GM18499 (cell line): ENCODE measurements around the gene GNLY.
"Not testable (repeated sequence)": the region's sequence is repeated elsewhere in the genome, so short reads cannot be mapped to it uniquely, and the experiment has no call there.

Source experiments
- ATAC-seq: cut with Tn5 transposase; IDR thresholded peaks from one replicate; pipeline ENCODE4 v1.9.1; 2021; ENCODE audit warnings: moderate number of reproducible peaks; ENCODE audit not compliant: insufficient read depth, unreplicated experiment

Gene GNLY

DNA sequence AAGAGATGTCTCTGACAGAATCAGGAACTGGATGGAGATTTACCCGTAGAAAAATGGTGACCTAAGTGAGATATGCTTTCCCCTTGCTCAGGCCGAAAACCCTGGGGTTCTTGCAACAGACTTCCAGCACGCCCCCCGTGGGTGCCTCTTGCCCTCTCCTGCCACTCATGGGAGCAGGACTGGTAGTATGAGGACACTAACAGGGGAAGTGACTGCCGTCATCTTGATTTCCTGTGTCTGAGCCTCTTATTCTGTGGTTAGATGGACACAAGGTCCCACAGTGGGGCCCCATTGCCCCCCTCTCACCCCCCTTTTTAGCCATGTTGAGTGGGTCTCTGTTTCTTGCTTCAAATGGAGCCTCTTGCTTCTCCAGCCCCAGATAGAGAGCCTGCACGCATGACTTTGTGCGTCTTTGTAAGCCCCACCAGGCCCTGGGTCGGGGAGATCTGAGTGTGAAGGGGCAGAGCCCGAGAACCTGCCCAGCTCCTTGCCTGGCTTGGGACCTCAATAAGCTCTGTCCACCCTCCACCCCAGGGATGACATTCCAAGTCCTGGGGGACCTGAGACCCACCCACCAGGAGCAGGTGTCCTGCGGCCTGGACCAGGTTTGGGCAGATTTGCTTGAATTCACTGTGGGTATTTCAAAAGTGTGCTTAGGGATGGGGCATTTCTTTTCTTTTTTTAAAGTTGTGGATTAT is 12.6 kb downstream of the GNLY start:
- no peak for ATAC-seq

DNA sequence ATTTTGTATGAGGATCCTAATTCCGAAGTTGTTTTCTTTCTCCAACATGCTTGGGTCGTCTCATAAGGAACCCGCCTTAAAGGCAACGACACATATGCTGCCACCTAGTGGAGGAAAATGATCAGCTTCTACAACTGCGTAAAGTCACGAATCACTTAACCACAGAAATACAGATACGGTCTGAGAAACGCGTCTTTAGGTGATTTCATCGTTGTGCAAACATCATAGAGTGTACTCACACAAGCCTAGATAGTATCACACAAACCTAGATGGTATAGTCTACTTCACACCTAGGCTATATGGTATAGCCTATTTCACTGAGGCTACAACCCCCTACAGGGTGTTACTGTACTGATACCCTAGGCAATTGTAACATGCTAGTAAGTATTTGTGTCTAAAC is 13.1 kb downstream of the GNLY start:
- ATAC-seq: no peak

- ATAC-seq: no peak
These were observed 14.5 kb downstream of the GNLY start for GRCh38 chr2:85708641-85709040.

DNA sequence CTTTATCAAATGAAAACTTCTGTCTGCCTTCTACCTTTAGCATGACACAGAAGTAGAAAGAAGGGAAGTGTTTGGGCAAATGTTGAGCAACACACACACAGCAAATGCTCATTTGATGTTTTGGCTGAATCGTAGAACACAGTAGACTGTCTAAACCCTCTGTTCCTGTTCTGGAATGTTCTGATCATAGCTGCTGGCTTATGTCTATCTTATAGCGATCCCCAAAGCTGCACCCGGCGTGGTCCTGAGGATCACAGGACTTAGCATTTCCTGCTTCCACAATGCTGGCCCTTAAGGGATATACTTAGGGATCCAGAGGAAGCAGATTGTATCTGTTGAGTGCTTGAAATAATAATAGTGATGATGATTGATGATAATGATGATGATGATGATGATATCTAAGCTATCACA is 15.2 kb downstream of the GNLY start:
- ATAC-seq: no peak

- no peak for ATAC-seq
These were observed 16.8 kb downstream of the GNLY start for GRCh38 chr2:85710687-85711577.

DNA sequence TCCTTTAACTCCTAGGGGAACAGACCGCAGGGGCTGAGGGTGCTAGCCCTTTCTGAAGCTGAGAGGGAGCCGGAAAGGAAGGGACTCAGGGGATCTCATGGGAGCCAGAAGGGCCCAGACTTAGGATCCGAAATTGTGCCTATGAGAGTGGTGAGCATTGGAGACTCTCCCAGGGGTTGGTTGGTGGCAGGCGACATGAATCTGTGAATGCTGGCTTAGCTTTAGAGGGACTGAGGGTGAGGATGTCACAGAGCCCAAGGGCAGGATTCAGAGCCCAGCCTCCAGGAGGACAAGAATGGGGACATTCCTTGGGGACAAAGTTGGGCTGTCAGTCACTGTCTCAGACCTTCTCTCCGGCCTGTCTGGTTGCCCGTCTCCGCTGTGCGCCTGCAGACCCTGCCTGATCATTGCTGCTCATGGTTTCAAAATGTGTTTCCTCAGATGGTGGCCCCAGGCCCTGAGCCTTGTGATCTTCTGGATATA is 17.5 kb downstream of the GNLY start:
- no peak for ATAC-seq

DNA sequence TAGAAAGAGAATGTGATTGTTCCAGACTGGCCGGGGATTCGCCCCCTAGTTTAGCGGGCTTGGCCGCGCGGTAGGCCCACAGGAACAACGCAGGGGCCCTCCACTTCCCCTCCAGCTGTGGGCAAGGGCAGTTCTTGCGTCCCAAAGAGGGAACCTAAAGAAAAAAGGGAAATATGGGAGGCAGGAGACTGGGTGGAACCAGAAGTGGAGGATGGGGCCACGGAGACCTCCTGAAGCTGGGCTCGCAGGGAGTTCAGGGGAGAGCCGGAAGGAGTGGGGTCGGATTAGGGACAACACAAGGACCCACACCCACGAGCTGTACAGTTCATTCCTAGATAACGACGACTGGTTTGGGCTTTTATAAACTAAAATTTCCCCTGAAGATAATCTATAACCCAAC is 18.2 kb downstream of the GNLY start:
- no peak for ATAC-seq

DNA sequence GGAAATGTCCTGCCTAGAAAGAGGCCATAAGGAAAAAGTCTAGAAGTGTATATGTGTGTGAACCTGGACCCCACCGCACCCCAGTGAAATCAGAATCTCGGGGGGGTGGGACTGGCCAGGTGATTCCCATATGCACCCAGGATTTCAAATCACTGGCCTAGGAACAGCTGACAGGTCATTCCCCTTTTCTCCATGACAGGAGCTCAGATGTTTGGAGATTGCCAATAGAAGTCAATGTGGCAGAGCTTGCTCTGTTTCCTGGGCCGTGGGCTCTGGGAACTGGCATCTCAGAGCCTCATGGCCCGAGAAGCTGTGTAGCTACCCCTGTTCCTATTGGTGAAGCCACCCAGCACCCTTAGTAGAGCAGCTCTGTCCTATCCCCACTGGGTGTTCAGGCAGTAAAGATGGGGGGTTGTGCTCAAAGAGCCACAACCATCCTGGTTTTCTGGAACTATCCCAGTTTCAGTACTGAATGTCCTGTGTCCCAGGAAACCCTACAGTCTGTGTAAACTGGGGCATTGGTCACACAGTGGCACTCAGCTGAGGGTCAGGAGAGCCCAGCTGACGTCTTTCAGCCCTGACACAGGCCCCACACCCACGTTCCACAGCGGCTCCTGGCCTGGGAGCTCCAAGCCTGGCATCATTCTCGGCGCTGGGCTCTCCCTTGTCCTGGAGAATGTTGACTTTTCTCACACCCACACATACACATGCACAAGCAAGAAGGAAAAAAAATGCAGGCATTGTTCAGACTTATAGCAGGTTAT is 18.9 kb downstream of the GNLY start:
- ATAC-seq: no peak

GRCh38 chr2:85713836-85714235 is 19.7 kb downstream of the GNLY start:
- no peak for ATAC-seq

DNA sequence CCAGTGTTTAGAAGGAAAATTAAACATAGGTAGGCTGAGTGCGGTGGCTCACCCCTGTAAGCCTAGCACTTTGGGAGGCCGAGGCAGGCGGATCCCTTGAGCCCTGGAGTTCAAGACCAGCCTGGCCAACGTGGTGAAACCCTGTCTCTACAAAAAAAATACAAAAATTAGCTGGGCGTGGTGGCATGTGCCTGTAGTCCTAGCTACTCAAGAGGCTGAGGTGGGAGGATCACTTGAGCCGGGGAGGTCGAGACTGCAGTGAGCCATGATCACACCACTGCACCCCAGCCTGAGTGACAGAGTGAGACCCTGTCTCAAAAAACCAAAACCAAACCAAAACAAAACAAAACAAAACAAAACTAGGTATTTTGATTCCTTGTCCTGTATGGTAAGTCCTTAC is 20.3 kb downstream of the GNLY start:
- not testable (repeated sequence) for ATAC-seq

- no peak for ATAC-seq
These were observed 20.7 kb downstream of the GNLY start for GRCh38 chr2:85714841-85715240.

- ATAC-seq: no peak
These were observed 22.3 kb downstream of the GNLY start for GRCh38 chr2:85716346-85716914.

DNA sequence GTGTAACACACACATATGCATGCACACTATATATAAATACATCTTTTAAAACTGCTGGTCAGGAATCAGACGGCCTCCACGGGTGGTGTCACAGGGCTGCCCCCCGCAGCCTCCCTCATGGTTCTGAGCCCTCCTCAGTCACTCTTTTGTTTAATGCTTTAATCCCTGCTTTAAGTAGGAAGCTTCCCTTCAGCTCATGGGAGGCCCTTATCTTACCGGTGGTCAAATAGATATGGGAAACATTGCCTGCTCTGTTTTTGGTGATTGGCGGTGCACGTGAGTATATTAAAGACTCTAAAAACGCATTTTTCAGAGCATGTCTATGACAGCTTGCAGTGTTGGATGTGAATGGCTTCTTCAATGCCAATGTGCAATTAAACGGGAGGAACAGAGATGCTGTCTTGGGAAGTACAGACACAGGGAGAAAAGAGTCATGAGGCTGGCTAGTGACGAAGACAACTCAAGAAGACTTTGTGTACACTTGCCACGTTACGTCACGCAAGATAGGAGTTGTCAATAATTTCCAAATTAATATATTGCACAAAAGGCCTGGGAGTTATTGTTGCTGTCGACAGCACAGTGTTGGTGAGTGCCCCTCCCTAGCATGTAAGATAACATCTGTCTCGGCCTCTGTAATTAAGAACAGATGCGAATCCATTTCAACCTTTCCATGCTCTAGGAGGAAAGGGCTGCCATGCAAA is 23.3 kb downstream of the GNLY start:
- no peak for ATAC-seq

DNA sequence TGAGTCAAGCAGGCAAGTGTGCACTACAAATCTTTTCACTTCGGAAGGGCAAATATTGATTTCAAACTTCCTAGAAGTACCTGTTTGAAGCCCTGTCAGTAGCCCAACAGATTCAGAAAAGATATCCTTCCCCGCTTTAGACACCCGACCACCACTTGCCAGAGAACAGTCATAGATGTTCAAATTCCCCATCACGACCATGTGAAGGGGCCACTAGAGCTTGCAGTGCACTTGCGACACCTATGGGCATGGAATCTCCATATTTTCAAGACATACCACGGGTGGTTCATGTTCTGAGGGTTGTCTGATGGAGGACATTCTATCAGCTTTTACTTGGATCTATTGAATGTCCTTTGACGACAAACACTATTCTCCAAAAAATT is 23.8 kb downstream of the GNLY start:
- ATAC-seq: no peak

DNA sequence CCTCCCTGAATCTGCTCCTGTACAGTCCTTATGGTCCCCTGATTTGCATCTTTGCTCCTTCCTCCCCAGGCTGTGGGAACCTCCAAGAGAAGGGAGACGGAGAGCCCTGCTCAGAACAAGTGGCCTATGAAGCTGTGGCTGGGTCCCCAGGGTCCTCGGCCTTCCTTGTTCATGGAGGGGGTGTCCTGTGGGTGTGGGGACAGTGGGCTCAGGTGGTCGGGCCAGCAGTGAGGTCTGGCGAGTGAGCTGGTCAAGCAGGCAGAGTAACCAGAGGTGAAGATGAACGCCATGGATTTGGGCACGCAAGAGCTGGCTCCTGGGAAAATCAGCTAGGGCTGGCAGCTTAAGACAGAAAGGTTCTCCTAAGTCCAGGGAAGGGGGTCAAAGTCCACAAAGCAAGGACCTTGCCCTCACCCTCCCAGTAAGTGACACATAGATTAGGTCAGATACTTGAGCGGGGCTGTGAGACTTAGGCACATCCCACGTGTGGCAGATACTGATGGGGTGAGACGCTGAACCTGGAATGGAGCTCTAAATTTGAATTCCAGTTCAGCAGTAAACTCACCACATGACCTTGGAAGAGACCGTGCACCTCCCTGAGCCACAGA is 24.8 kb downstream of the GNLY start:
- no peak for ATAC-seq

GRCh38 chr2:85719609-85720240 is 25.6 kb downstream of the GNLY start:
- ATAC-seq: no peak

DNA sequence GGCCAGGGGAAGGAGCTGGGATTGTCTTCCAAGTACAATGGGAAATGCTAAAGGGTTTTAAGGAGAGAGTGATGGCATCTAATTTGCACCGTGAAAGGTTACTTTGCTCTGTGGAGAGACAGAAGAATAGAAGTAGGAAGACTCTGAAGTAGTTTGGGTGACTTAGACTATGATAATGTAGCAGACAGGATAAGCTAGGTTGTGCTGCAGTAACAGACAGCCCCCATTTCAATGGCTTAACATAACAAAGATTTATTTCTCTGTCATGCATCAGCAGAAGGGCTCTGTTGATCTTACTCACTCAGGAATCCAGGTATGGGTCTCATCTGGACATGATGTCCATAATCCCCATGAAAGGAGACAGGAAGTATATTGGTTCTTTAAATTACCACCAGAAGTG is 26.4 kb downstream of the GNLY start:
- no peak for ATAC-seq

DNA sequence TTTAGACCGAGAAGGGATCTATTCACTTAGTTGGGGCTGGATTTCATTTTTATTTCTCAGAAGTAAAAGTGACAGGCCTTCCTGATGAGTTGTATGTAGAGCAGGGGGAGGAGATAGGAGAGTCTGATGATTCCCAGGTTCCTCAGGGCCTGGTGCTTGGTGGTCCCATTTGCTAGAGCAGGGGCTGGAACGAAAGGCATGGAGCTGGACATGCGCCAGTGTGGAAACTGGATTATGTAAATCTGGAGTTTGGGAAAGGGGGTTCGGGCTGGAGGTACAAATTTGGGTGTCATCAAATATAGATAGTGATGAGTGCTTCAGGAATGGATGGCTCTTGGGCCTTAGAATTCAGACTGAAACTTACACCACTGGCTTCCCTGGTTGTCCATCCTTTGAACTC is 27.5 kb downstream of the GNLY start:
- ATAC-seq: no peak

- ATAC-seq: no peak
These were observed 28.4 kb downstream of the GNLY start for GRCh38 chr2:85722519-85722918.
